Measurements from ENCODE around the gene CACNA1C. TPM values are rescaled to one million over a fixed set of nuclear protein-coding genes. Genes with fewer than 3 reads are reported as not detected.

Gene CACNA1C
- total RNA-seq, 1 experiment from 2014 or later = 1.1 TPM

- no peaks in the 10 kb centered on the region; a peak in 1 of 4 replicates for H3K4me1 Mint-ChIP-seq
- TF ChIP-seq, protein P1, sequence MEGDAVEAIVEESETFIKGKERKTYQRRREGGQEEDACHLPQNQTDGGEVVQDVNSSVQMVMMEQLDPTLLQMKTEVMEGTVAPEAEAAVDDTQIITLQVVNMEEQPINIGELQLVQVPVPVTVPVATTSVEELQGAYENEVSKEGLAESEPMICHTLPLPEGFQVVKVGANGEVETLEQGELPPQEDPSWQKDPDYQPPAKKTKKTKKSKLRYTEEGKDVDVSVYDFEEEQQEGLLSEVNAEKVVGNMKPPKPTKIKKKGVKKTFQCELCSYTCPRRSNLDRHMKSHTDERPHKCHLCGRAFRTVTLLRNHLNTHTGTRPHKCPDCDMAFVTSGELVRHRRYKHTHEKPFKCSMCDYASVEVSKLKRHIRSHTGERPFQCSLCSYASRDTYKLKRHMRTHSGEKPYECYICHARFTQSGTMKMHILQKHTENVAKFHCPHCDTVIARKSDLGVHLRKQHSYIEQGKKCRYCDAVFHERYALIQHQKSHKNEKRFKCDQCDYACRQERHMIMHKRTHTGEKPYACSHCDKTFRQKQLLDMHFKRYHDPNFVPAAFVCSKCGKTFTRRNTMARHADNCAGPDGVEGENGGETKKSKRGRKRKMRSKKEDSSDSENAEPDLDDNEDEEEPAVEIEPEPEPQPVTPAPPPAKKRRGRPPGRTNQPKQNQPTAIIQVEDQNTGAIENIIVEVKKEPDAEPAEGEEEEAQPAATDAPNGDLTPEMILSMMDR (conservative IDR thresholded peaks at IDR 0.05) = no peak
- no peak overlapping the region for H2BK12ac ChIP-seq (ENCODE audit: insufficient read length, low read depth, low read length)
- no peaks in the 10 kb centered on the region for H3K9me3 ChIP-seq (ENCODE audit: control insufficient read depth, low read depth, low read length)
- H3K23ac ChIP-seq (ENCODE audit: insufficient read length, low read depth, low read length) = no peak overlapping the region
- H2BK15ac ChIP-seq (ENCODE audit: low read depth, low read length) = no peak overlapping the region
- no peak for DNase-seq
- H3K79me1 ChIP-seq (ENCODE audit: insufficient read depth, low read depth, low read length, poor library complexity, severe bottlenecking) = no peaks in the 10 kb centered on the region
- H3K4ac ChIP-seq (ENCODE audit: low read depth, low read length) = no peak overlapping the region
- H4K8ac ChIP-seq (replicated peaks; ENCODE audit: insufficient read length, low read depth, low read length) = no peak overlapping the region
- H3K18ac ChIP-seq (ENCODE audit: insufficient read length, low read depth, low read length) = no peak overlapping the region
- H3K9ac ChIP-seq (ENCODE audit: extremely low read depth, insufficient read length, low read length) = no peak overlapping the region
- no peaks in the 10 kb centered on the region for H3K27me3 ChIP-seq (ENCODE audit: insufficient read depth, low read length)
- H4K20me1 ChIP-seq (ENCODE audit: control insufficient read depth, insufficient read depth, insufficient read length) = no peaks in the 10 kb centered on the region
- no peak overlapping the region for H2AK5ac ChIP-seq (ENCODE audit: insufficient read length, low read length)
- no peaks in the 10 kb centered on the region for H3K79me2 ChIP-seq (ENCODE audit: insufficient read depth, low read length)
- peaks cover 1% of the 10 kb centered on the region; the same call in 1 of the 2 replicates for H3K27me3 Mint-ChIP-seq (ENCODE audit: low read depth)
- no peak overlapping the region for H2BK20ac ChIP-seq (ENCODE audit: low read depth, low read length, poor library complexity, severe bottlenecking)
- no peak overlapping the region for H3K4me2 ChIP-seq (ENCODE audit: insufficient read depth, insufficient read length, low read length)
- H3K4me1 ChIP-seq (ENCODE audit: insufficient read depth, low read length) = no peaks in the 10 kb centered on the region
- no peak overlapping the region for H2BK5ac ChIP-seq (ENCODE audit: insufficient read length, low read length)
- no peak overlapping the region for H3K56ac ChIP-seq (ENCODE audit: insufficient read length, low read depth, low read length)
- WGBS (ENCODE audit: extremely low coverage, insufficient read length, low lambda C conversion rate) = no CpG with 5 or more reads among the region's 16 CpGs
- no peak overlapping the region for H4K5ac ChIP-seq (ENCODE audit: insufficient read length, low read depth, low read length)
- no peak overlapping the region for H2BK120ac ChIP-seq (ENCODE audit: low read depth, low read length, poor library complexity, severe bottlenecking)
- H3K9me3 Mint-ChIP-seq = no peaks in the 10 kb centered on the region
- no peak overlapping the region for H3K4me3 Mint-ChIP-seq
- no peaks in the 10 kb centered on the region for H3K36me3 Mint-ChIP-seq (ENCODE audit: insufficient read depth in 1 of 3, low read depth in 3 of 3)
- H2AFZ ChIP-seq (ENCODE audit: low read length) = no peak overlapping the region
- no peak overlapping the region for H4K91ac ChIP-seq (ENCODE audit: insufficient read length, low read depth, low read length)
- H3T11ph ChIP-seq (ENCODE audit: low read length) = no peak overlapping the region
- no peaks in the 10 kb centered on the region for H3K23me2 ChIP-seq (ENCODE audit: insufficient read length, low read depth, low read length, poor library complexity, severe bottlenecking)
- no peak overlapping the region for H3K14ac ChIP-seq (ENCODE audit: insufficient read depth, low read length)
- H3K27ac ChIP-seq (ENCODE audit: insufficient read length, low read depth, low read length) = no peak overlapping the region
- no peak overlapping the region for H3K27ac Mint-ChIP-seq
These were observed 58.2 kb downstream of the CACNA1C start for GRCh38 chr12:2110849-2111566.

Data from H9 (cell line).